LNCaP clone FGC (cell line): ENCODE data around the gene GADL1.

ENCODE experiments used
- DNase-seq: peaks from one replicate; pipeline ENCODE4 v3.0.0-alpha.2; 2011; ENCODE audit warnings: low read depth
- H3K4me3 ChIP-seq: 2 replicates; pipeline ENCODE4 v1.5.1; 2011; ENCODE audit warnings: mild to moderate bottlenecking, low read depth, low read length, control low read depth
- CTCF ChIP-seq: IDR thresholded peaks from 2 replicates; pipeline ENCODE4 v1.5.1; 2012; ENCODE audit warnings: mild to moderate bottlenecking; ENCODE audit not compliant: control insufficient read depth, insufficient read depth; ENCODE audit errors: extremely low read depth

Gene GADL1

GRCh38 chr3:30768046-30768445, 126.4 kb downstream of the GADL1 start:
- no peak overlapping the region for H3K4me3 ChIP-seq
- no peak for DNase-seq
- TF ChIP-seq CTCF = no peak

- TF ChIP-seq CTCF = no peak
- DNase-seq = no peak
- H3K4me3 ChIP-seq = no peak overlapping the region
Measured at GRCh38 chr3:30766522-30766921, 127.9 kb downstream of the GADL1 start.

GRCh38 chr3:30764891-30765290, 129.6 kb downstream of the GADL1 start:
- DNase-seq = no peak
- no peak for TF ChIP-seq CTCF
- H3K4me3 ChIP-seq = no peak overlapping the region

GRCh38 chr3:30764281-30764680, 130.2 kb downstream of the GADL1 start:
- TF ChIP-seq CTCF = no peak
- no peak overlapping the region for H3K4me3 ChIP-seq
- DNase-seq = no peak

GRCh38 chr3:30761374-30761773, 133.1 kb downstream of the GADL1 start:
- no peak for TF ChIP-seq CTCF
- no peak for DNase-seq

GRCh38 chr3:30760737-30761136, 133.7 kb downstream of the GADL1 start:
- DNase-seq = no peak
- TF ChIP-seq CTCF = no peak
- H3K4me3 ChIP-seq = no peak overlapping the region

More at GRCh38 chr3:30761374-30761773, 133.1 kb downstream of the GADL1 start:
- no peak overlapping the region for H3K4me3 ChIP-seq

GRCh38 chr3:30760040-30760695, 134.3 kb downstream of the GADL1 start:
- DNase-seq = no peak
- TF ChIP-seq CTCF = no peak

More at GRCh38 chr3:30760040-30760695, 134.3 kb downstream of the GADL1 start:
- no peak overlapping the region for H3K4me3 ChIP-seq
